GM12878 (cell line): Measurements from ENCODE around the gene TMPRSS15. TPM values are rescaled to one million over a fixed set of nuclear protein-coding genes. Genes with fewer than 3 reads are reported as not detected.

Experiments used
- ATAC-seq: fragments of 200-7000 bp; cut with Tn5 transposase; 3 replicates; pipeline ENCODE4 v1.9.1; 2020; ENCODE audit warnings: mild to moderate bottlenecking, moderate library complexity
- BruUV-seq: library from RNA; stranded (reverse); fragments of 400-500 nt; replicated peaks from 2 replicates; lab custom pipeline; 2021; lab: Mats Ljungman, UMichigan
- CTCF ChIA-PET: fragments of 300-600 bp; sonication (Branson Sonifier 250); formaldehyde crosslinking; extraction: SDS; loops from one replicate; lab custom pipeline; 2021; ENCODE audit warnings: inconsistent platforms; lab: Yijun Ruan, JAX
- POLR2A ChIA-PET: fragments of 350-600 bp; formaldehyde crosslinking; extraction: SDS; loops from one replicate; lab custom pipeline; 2021; ENCODE audit warnings: inconsistent platforms; lab: Charles Lee
- RAD21 ChIA-PET: fragments of 300-600 bp; sonication (Branson Sonifier 250); formaldehyde crosslinking; loops from one replicate; lab custom pipeline; 2023; ENCODE audit warnings: antibody characterized with exemption; ENCODE audit not compliant: unreplicated experiment; lab: Charles Lee
- SMC1A ChIA-PET: fragments of 300-600 bp; sonication (Branson Sonifier 250); formaldehyde crosslinking; loops from one replicate; lab custom pipeline; 2023; ENCODE audit not compliant: unreplicated experiment, uncharacterized antibody; lab: Charles Lee
- DNase-seq: peaks from one replicate; pipeline ENCODE4 v3.0.0-alpha.2; 2011; ENCODE audit warnings: low read depth, low spot score
- FAIRE-seq: peaks from 3 replicates; lab custom pipeline; 2011; peaks lifted over from hg19 to GRCh38; lab: Jason Lieb, UNC
- H2AFZ ChIP-seq: 2 replicates; pipeline ENCODE4 v1.6.0; 2011; ENCODE audit warnings: low read depth, low read length, control low read depth; ENCODE audit not compliant: control insufficient read depth
- H3K27ac ChIP-seq: 2 replicates; pipeline ENCODE4 v1.5.1; 2011; ENCODE audit warnings: control low read depth; ENCODE audit not compliant: control insufficient read depth, insufficient read depth
- H3K27me3 ChIP-seq, 2 experiments: replicated peaks in 1 of 2; 2 replicates each; pipeline versions ENCODE4 v1.6.0 to v1.6.1; 2011; ENCODE audit warnings: low read length in 1 of 2; ENCODE audit not compliant: control insufficient read depth in 2 of 2, insufficient read depth in 2 of 2
- H3K36me3 ChIP-seq, 2 experiments: 2 replicates each; pipeline ENCODE4 v1.5.1; 2011; ENCODE audit warnings: low read length in 1 of 2; ENCODE audit not compliant: control insufficient read depth in 2 of 2, insufficient read depth in 2 of 2
- H3K4me1 ChIP-seq: 2 replicates; pipeline ENCODE4 v1.6.1; 2011; ENCODE audit warnings: mild to moderate bottlenecking, low read length, moderate library complexity, mixed read lengths; ENCODE audit not compliant: control insufficient read depth, insufficient read depth
- H3K4me2 ChIP-seq: 2 replicates; pipeline ENCODE4 v1.6.0; 2011; ENCODE audit warnings: control low read depth; ENCODE audit not compliant: control insufficient read depth, insufficient read depth
- H3K4me3 ChIP-seq: fragments of 200-600 bp; sonication (generic); 2 replicates; pipeline ENCODE4 v1.5.1; 2016
- H3K79me2 ChIP-seq: 2 replicates; pipeline ENCODE4 v1.6.0; 2011; ENCODE audit warnings: low read length; ENCODE audit not compliant: control insufficient read depth, insufficient read depth
- H3K9ac ChIP-seq: 2 replicates; pipeline ENCODE4 v1.8.0; 2011; ENCODE audit warnings: low read length, control low read depth, mixed read lengths; ENCODE audit not compliant: control insufficient read depth, insufficient read depth
- H3K9me3 ChIP-seq: replicated peaks from 3 replicates; pipeline ENCODE4 v1.5.1; 2011; ENCODE audit warnings: mild to moderate bottlenecking, low read length; ENCODE audit not compliant: control insufficient read depth, insufficient read depth
- H4K20me1 ChIP-seq: 2 replicates; pipeline ENCODE4 v1.6.0; 2011; ENCODE audit not compliant: control insufficient read depth, insufficient read depth
- CBX3 ChIP-seq: fragments of 200-600 bp; sonication (generic); IDR thresholded peaks from 2 replicates; pipeline ENCODE4 v1.6.1; 2016; ENCODE audit warnings: low read depth, borderline replicate concordance
- EED ChIP-seq: sonication (generic); IDR thresholded peaks from 2 replicates; pipeline ENCODE4 v1.6.1; 2016; ENCODE audit warnings: antibody characterized with exemption, low read depth
- GATAD2B ChIP-seq: fragments of 450-650 bp; conservative IDR thresholded peaks from 2 replicates; pipeline ENCODE4 v1.6.1; 2017; ENCODE audit warnings: low read depth, mild to moderate bottlenecking, moderate library complexity
- MYC ChIP-seq: IDR thresholded peaks from 2 replicates; pipeline ENCODE4 v1.6.1; 2011; ENCODE audit warnings: mild to moderate bottlenecking, low read length, moderate library complexity, inconsistent platforms; ENCODE audit not compliant: insufficient read depth, insufficient replicate concordance, insufficient read length, severe bottlenecking
- SMAD1 ChIP-seq: fragments of 450-650 bp; IDR thresholded peaks from 2 replicates; pipeline ENCODE4 v1.6.1; 2018; ENCODE audit warnings: mild to moderate bottlenecking, low read depth; ENCODE audit not compliant: partially characterized antibody
- SP1 ChIP-seq: IDR thresholded peaks from one replicate; pipeline ENCODE4 v1.6.1; 2011; ENCODE audit warnings: low read depth, low read length
- WGBS: methylation state at CpG from one replicate; pipeline ENCODE4 v1.1.6; 2016; ENCODE audit warnings: low lambda C conversion rate; ENCODE audit not compliant: insufficient replicate concordance, insufficient coverage; ENCODE audit errors: missing lambda C conversion rate; 5-methylcytosine and 5-hydroxymethylcytosine counted together
- in situ Hi-C: fragments of 300-500 bp; cut with MboI; formaldehyde crosslinking; loops from 9 replicates; pipeline ENCODE4 v1.14.3; 2018; ENCODE audit warnings: mixed read lengths
- intact Hi-C: fragments of 100-400 bp; cut with micrococcal nuclease; formaldehyde crosslinking; loops from one replicate; pipeline ENCODE4 v1.14.2; 2022; ENCODE audit not compliant: unreplicated experiment
- polyA plus RNA-seq, 11 experiments: library from polyadenylated mRNA; depleted of rRNA in 4 of 11; unstranded in 6 of 11; stranded (reverse) in 5 of 11; fragments of >200 nt; fragmentation: Nextera tagmentation in 4 of 11; fragmentation: Illumina TruSeq in 1 of 11; extraction: Ambion mirVana in 4 of 11; extraction: Trizol in 1 of 11; gene quantifications; 1 replicate in 1 of 11; 2 replicates in 10 of 11; pipeline versions ENCODE4 v1.2.1 to v1.2.3, GENCODE V29; 2011 to 2016; ENCODE audit warnings: inconsistent platforms in 2 of 11, missing spikeins in 2 of 11, low read depth in 1 of 11
- total RNA-seq, 4 experiments: library from RNA; depleted of rRNA in 3 of 4; stranded (reverse); fragments of >200 nt in 3 of 4; fragmentation: Illumina TruSeq in 1 of 4; extraction: Trizol in 1 of 4; gene quantifications; 2 replicates each; pipeline versions ENCODE4 v1.2.1 to v1.2.3, GENCODE V29; 2013 to 2021
- TF ChIP-seq, protein P1 (sequence below): fragments of 150-350 bp; IDR thresholded peaks from 2 replicates; pipeline ENCODE4 v1.6.1; 2016; ENCODE audit warnings: low read depth, low read length
- TF ChIP-seq, protein P2 (sequence below), 3 experiments: IDR thresholded peaks in 2 of 3; conservative IDR thresholded peaks in 1 of 3; 2 replicates each; pipeline ENCODE4 v1.5.1; 2011; ENCODE audit warnings: low read depth in 3 of 3, low read length in 3 of 3, mild to moderate bottlenecking in 3 of 3, control low read depth in 2 of 3, moderate library complexity in 2 of 3, inconsistent platforms in 1 of 3, mixed read lengths in 1 of 3; ENCODE audit not compliant: control insufficient read depth in 2 of 3, insufficient read depth in 1 of 3; ENCODE audit errors: extremely low read depth in 1 of 3

Gene TMPRSS15
- total and polyA plus RNA-seq, 10 of the 15 experiments (the other 5 are each of a cell fraction or from before 2014, with no cell fraction given): 0.02 to 0.11 TPM; not detected in 8

DNA sequence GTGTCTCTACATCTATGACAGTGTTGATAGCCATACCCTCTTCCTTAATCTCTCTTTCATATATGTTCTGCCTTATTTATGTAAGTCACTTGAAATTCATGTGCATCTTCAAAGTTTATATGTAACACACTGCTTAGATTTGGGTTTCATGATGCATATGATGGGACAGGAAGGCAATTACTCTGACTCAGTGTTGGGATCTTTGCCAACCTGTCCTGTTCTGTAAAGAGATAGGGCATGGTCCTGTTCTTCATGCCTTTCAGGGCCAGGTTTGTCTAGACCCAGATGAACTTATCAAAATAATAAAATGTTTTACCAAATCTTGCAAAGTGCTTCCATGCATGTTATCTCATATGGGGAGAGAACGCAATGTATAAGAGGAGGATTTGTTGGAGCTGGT, 69.5 kb downstream of the TMPRSS15 start (continued):
- TF ChIP-seq, protein P1, sequence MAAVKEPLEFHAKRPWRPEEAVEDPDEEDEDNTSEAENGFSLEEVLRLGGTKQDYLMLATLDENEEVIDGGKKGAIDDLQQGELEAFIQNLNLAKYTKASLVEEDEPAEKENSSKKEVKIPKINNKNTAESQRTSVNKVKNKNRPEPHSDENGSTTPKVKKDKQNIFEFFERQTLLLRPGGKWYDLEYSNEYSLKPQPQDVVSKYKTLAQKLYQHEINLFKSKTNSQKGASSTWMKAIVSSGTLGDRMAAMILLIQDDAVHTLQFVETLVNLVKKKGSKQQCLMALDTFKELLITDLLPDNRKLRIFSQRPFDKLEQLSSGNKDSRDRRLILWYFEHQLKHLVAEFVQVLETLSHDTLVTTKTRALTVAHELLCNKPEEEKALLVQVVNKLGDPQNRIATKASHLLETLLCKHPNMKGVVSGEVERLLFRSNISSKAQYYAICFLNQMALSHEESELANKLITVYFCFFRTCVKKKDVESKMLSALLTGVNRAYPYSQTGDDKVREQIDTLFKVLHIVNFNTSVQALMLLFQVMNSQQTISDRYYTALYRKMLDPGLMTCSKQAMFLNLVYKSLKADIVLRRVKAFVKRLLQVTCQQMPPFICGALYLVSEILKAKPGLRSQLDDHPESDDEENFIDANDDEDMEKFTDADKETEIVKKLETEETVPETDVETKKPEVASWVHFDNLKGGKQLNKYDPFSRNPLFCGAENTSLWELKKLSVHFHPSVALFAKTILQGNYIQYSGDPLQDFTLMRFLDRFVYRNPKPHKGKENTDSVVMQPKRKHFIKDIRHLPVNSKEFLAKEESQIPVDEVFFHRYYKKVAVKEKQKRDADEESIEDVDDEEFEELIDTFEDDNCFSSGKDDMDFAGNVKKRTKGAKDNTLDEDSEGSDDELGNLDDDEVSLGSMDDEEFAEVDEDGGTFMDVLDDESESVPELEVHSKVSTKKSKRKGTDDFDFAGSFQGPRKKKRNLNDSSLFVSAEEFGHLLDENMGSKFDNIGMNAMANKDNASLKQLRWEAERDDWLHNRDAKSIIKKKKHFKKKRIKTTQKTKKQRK: no peak
- no peak for TF ChIP-seq EED
- no peak for TF ChIP-seq SP1

DNA sequence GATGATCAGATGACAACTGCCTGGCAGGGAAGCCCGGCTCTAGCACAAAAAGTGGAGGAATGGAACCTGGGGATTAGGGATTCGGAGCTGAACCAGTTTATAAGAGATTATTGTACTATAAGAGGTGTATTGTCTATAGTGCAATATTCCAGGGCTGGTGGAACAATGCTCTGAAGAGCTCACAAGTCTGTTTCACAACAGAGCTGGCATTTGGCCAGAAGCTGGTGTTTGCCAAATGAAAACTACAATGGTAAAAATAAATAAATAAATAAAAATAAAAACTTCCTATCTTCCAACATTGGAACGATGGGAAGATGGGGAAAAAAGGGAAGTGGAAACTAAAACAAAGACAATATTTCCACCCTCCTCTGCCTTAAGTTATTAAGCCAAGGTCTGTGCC, 85.4 kb downstream of the TMPRSS15 start:
- no peak overlapping the region for H2AFZ ChIP-seq
- no peaks in the 10 kb centered on the region for H4K20me1 ChIP-seq
- H3K36me3 ChIP-seq: no peaks in the 10 kb centered on the region
- intact Hi-C loops: no loop called here
- CTCF ChIA-PET: no interaction called here
- POLR2A ChIA-PET: no interaction called here
- ATAC-seq (no peak), DNase-seq (no peak), FAIRE-seq (no peak)
- H3K79me2 ChIP-seq: no peaks in the 10 kb centered on the region
- H3K4me1 ChIP-seq: no peaks in the 10 kb centered on the region
- H3K9me3 ChIP-seq: no peaks in the 10 kb centered on the region
- SMC1A ChIA-PET: no interaction called here
- BruUV-seq: no TSS peak
- in situ Hi-C loops: no loop called here
- RAD21 ChIA-PET: no interaction called here
- H3K4me2 ChIP-seq: no peak overlapping the region
- TF ChIP-seq SMAD1: no peak
- TF ChIP-seq, protein P2, sequence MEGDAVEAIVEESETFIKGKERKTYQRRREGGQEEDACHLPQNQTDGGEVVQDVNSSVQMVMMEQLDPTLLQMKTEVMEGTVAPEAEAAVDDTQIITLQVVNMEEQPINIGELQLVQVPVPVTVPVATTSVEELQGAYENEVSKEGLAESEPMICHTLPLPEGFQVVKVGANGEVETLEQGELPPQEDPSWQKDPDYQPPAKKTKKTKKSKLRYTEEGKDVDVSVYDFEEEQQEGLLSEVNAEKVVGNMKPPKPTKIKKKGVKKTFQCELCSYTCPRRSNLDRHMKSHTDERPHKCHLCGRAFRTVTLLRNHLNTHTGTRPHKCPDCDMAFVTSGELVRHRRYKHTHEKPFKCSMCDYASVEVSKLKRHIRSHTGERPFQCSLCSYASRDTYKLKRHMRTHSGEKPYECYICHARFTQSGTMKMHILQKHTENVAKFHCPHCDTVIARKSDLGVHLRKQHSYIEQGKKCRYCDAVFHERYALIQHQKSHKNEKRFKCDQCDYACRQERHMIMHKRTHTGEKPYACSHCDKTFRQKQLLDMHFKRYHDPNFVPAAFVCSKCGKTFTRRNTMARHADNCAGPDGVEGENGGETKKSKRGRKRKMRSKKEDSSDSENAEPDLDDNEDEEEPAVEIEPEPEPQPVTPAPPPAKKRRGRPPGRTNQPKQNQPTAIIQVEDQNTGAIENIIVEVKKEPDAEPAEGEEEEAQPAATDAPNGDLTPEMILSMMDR (IDR thresholded peaks at IDR 0.05 in 2 of 3, conservative IDR thresholded peaks at IDR 0.05 in 1 of 3; ENCODE audit: control insufficient read depth in 2 of 3, extremely low read depth in 1 of 3, insufficient read depth in 1 of 3, low read depth in 3 of 3, low read length in 3 of 3): no peak
- no peak for TF ChIP-seq GATAD2B
- no peak for TF ChIP-seq MYC
- TF ChIP-seq CBX3: no peak
- 0% methylated on average over 3 of the region's 3 CpGs for WGBS
- H3K27ac ChIP-seq: no peak overlapping the region
- H3K9ac ChIP-seq: no peak overlapping the region
- H3K4me3 ChIP-seq: no peak overlapping the region
- H3K27me3 ChIP-seq: no peaks in the 10 kb centered on the region
